ENCODE data around the gene DIP2C. TPM values are rescaled to one million over a fixed set of nuclear protein-coding genes. Genes with fewer than 3 reads are reported as not detected.
"Not testable (repeated sequence)": the region's sequence is repeated elsewhere in the genome, so short reads cannot be mapped to it uniquely, and the experiment has no call there.

The DIP2C gene
- total RNA-seq, 4 donors from 2014 or later, result 8.4 to 22.7 (median 16.8) TPM

- DNase-seq, result peak in 1 of 3 donors; percentile 36
- TF ChIP-seq CTCF (IDR thresholded peaks at IDR 0.05), result no peak
- no peak for TF ChIP-seq POLR2A (IDR thresholded peaks at IDR 0.05)
- H3K27me3 ChIP-seq, result no peaks in the 10 kb centered on the region
- H3K9me3 ChIP-seq, result no peaks in the 10 kb centered on the region
- H3K4me3 ChIP-seq, result no peak overlapping the region
- no peaks in the 10 kb centered on the region for H3K36me3 ChIP-seq
- H3K4me1 ChIP-seq, result no peaks in the 10 kb centered on the region
- H3K27ac ChIP-seq, result no peak overlapping the region
Measured at GRCh38 chr10:600234-600633, 89.2 kb downstream of the DIP2C start.

GRCh38 chr10:599767-600166, 89.7 kb downstream of the DIP2C start:
- no peaks in the 10 kb centered on the region for H3K9me3 ChIP-seq
- H3K4me3 ChIP-seq, result no peak overlapping the region
- H3K36me3 ChIP-seq, result no peaks in the 10 kb centered on the region
- TF ChIP-seq CTCF (IDR thresholded peaks at IDR 0.05) (no peak), POLR2A (IDR thresholded peaks at IDR 0.05) (no peak)
- no peaks in the 10 kb centered on the region for H3K27me3 ChIP-seq
- no peaks in the 10 kb centered on the region for H3K4me1 ChIP-seq
- no peak overlapping the region for H3K27ac ChIP-seq
- DNase-seq, result peak in 1 of 3 donors; percentile 36

GRCh38 chr10:598415-599170, 90.9 kb downstream of the DIP2C start:
- Histone ChIP-seq H3K27me3 (no peaks in the 10 kb centered on the region), H3K27ac (peak overlapping the region in 1 of 4 donors; percentile 29), H3K9me3 (no peaks in the 10 kb centered on the region), H3K4me1 (no peaks in the 10 kb centered on the region), H3K36me3 (no peaks in the 10 kb centered on the region), H3K4me3 (no peak overlapping the region)
- no peak for DNase-seq
- TF ChIP-seq POLR2A (IDR thresholded peaks at IDR 0.05), result no peak
- TF ChIP-seq CTCF (IDR thresholded peaks at IDR 0.05), result no peak

- Histone ChIP-seq H3K27me3 (no peaks in the 10 kb centered on the region), H3K4me1 (no peaks in the 10 kb centered on the region), H3K9me3 (no peaks in the 10 kb centered on the region), H3K4me3 (no peak overlapping the region), H3K27ac (peak overlapping the region in 1 of 4 donors; percentile 29), H3K36me3 (no peaks in the 10 kb centered on the region)
- no peak for TF ChIP-seq POLR2A (IDR thresholded peaks at IDR 0.05)
- no peak for TF ChIP-seq CTCF (IDR thresholded peaks at IDR 0.05)
- DNase-seq, result no peak
Measured at GRCh38 chr10:597976-598375, 91.5 kb downstream of the DIP2C start.

GRCh38 chr10:596725-597345, 92.6 kb downstream of the DIP2C start:
- Histone ChIP-seq H3K4me3 (no peak overlapping the region), H3K36me3 (no peaks in the 10 kb centered on the region), H3K4me1 (no peaks in the 10 kb centered on the region), H3K27ac (no peak overlapping the region), H3K9me3 (no peaks in the 10 kb centered on the region), H3K27me3 (no peaks in the 10 kb centered on the region)
- no peak for TF ChIP-seq CTCF (IDR thresholded peaks at IDR 0.05)
- no peak for TF ChIP-seq POLR2A (IDR thresholded peaks at IDR 0.05)
- no peak for DNase-seq

- not testable (repeated sequence) for H3K4me1 ChIP-seq, H3K36me3 ChIP-seq, H3K4me3 ChIP-seq, H3K9me3 ChIP-seq, DNase-seq, H3K27me3 ChIP-seq, H3K27ac ChIP-seq
Measured at GRCh38 chr10:596131-596530, 93.3 kb downstream of the DIP2C start.
